ENCODE data around the gene GLIPR1L1.

Gene GLIPR1L1

GRCh38 chr12:75317784-75318183, 16.7 kb upstream of the GLIPR1L1 start:
- no peaks in the 10 kb centered on the region for H3K79me1 ChIP-seq (ENCODE audit: low read length)
- DNase-seq, result no peak
- H4K12ac ChIP-seq (ENCODE audit: low read depth, low read length), result no peak overlapping the region
- H3K27me3 ChIP-seq (ENCODE audit: insufficient read depth, low read length), result no peaks in the 10 kb centered on the region
- no peak overlapping the region for H3K23ac ChIP-seq (ENCODE audit: low read length)
- no peaks in the 10 kb centered on the region for H3K36me3 ChIP-seq (ENCODE audit: control insufficient read depth in 1 of 2, insufficient read depth in 2 of 2, low read length in 2 of 2)
- no CpG with 5 or more reads among the region's 3 CpGs for WGBS (ENCODE audit: extremely low coverage, insufficient coverage, insufficient read length)
- no peaks in the 10 kb centered on the region for H3K9me3 ChIP-seq (ENCODE audit: insufficient read depth, low read depth, low read length)
- no peak overlapping the region for H2BK5ac ChIP-seq (ENCODE audit: low read depth, low read length, poor library complexity)
- no peaks in the 10 kb centered on the region for H3K79me2 ChIP-seq (ENCODE audit: control insufficient read depth, insufficient read depth, low read length, poor library complexity)
- H3K4me1 ChIP-seq (ENCODE audit: control insufficient read depth in 1 of 2, insufficient read depth in 2 of 2, low read length in 2 of 2), result peaks cover 0 to 2% of the 10 kb centered on the region in 2 experiments
- H3K14ac ChIP-seq (ENCODE audit: low read length), result no peak overlapping the region
- no peak overlapping the region for H2AK5ac ChIP-seq (ENCODE audit: low read length)
- H4K8ac ChIP-seq (ENCODE audit: low read depth, low read length), result no peak overlapping the region
- H2AFZ ChIP-seq (ENCODE audit: insufficient read depth, low read length, poor library complexity), result no peak overlapping the region
- H3K9ac ChIP-seq (ENCODE audit: low read length), result no peak overlapping the region
- no peak overlapping the region for H4K91ac ChIP-seq (ENCODE audit: low read depth, low read length)
- no peak overlapping the region for H3K4ac ChIP-seq (ENCODE audit: low read depth, low read length)
- no peak overlapping the region for H2BK120ac ChIP-seq (ENCODE audit: insufficient read depth, low read length, poor library complexity)
- no peak overlapping the region for H3K27ac ChIP-seq (ENCODE audit: low read depth, low read length)
- no peak overlapping the region for H3K4me2 ChIP-seq (ENCODE audit: low read length)
- H3K4me3 ChIP-seq (ENCODE audit: low read depth, low read length), result no peak overlapping the region
- no peak overlapping the region for H2BK12ac ChIP-seq (ENCODE audit: low read length)
- no peak overlapping the region for H3K18ac ChIP-seq (ENCODE audit: low read length)

DNA sequence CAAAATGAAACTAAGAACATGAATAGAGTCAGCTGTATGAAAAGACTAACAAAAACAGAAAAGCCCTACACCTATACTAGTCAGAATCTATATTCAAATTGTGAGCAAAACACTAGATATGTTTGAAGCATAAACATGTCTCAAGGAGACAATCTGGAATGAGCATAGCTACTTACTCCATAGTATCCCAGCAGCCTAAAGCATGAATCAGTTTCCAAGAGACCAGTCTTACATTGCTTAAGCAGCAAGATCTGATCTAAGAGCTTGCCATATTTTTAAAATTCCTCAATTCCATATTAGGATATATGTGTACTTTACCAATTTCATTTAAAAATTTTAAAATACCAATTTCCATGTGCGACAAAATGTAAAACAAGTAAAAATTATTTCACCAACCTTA, 12.0 kb upstream of the GLIPR1L1 start:
- Histone ChIP-seq H3K79me2 (ENCODE audit: control insufficient read depth, insufficient read depth, low read length, poor library complexity) (no peaks in the 10 kb centered on the region), H3K36me3 (ENCODE audit: control insufficient read depth in 1 of 2, insufficient read depth in 2 of 2, low read length in 2 of 2) (no peaks in the 10 kb centered on the region), H4K8ac (ENCODE audit: low read depth, low read length) (no peak overlapping the region), H3K4ac (ENCODE audit: low read depth, low read length) (no peak overlapping the region), H2BK120ac (ENCODE audit: insufficient read depth, low read length, poor library complexity) (no peak overlapping the region), H4K12ac (ENCODE audit: low read depth, low read length) (no peak overlapping the region), H3K4me3 (ENCODE audit: low read depth, low read length) (no peak overlapping the region), H3K9ac (ENCODE audit: low read length) (no peak overlapping the region), H2AFZ (ENCODE audit: insufficient read depth, low read length, poor library complexity) (no peak overlapping the region), H4K91ac (ENCODE audit: low read depth, low read length) (no peak overlapping the region), H3K9me3 (ENCODE audit: insufficient read depth, low read depth, low read length) (no peaks in the 10 kb centered on the region), H2AK5ac (ENCODE audit: low read length) (no peak overlapping the region), H3K79me1 (ENCODE audit: low read length) (no peaks in the 10 kb centered on the region), H3K27ac (ENCODE audit: low read depth, low read length) (no peak overlapping the region), H3K4me1 (ENCODE audit: control insufficient read depth in 1 of 2, insufficient read depth in 2 of 2, low read length in 2 of 2) (no peaks in the 10 kb centered on the region), H2BK5ac (ENCODE audit: low read depth, low read length, poor library complexity) (no peak overlapping the region), H3K18ac (ENCODE audit: low read length) (no peak overlapping the region), H3K27me3 (ENCODE audit: insufficient read depth, low read length) (no peaks in the 10 kb centered on the region), H2BK12ac (ENCODE audit: low read length) (no peak overlapping the region), H3K4me2 (ENCODE audit: low read length) (no peak overlapping the region), H3K14ac (ENCODE audit: low read length) (no peak overlapping the region), H3K23ac (ENCODE audit: low read length) (no peak overlapping the region)
- peak; percentile 44 to 86 for DNase-seq
- WGBS (ENCODE audit: extremely low coverage, insufficient coverage, insufficient read length), result no CpG with 5 or more reads among the region's 1 CpG

DNA sequence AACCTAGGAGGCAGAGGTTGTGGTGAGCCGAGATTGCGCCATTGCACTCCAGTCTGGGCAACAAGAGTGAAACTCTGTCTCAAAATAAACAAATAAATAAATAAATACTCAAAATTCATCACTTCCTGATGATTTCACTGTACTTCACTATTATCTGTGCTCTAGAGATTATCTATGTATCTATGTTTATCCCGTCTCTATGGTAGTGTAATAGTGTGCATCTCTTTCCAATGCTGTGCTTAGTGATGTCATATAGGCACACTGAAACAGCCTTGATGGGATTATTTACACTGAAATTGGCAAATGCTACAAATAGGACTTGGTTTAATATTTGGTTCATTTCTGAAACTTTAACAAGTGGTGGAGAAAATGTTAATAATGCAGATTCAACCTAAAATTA, 10.8 kb upstream of the GLIPR1L1 start:
- H3K36me3 ChIP-seq (ENCODE audit: control insufficient read depth in 1 of 2, insufficient read depth in 2 of 2, low read length in 2 of 2), result no peaks in the 10 kb centered on the region
- WGBS (ENCODE audit: extremely low coverage, insufficient coverage, insufficient read length), result no CpG with 5 or more reads among the region's 3 CpGs
- H3K9ac ChIP-seq (ENCODE audit: low read length), result no peak overlapping the region
- no peak overlapping the region for H2AK5ac ChIP-seq (ENCODE audit: low read length)
- no peak overlapping the region for H3K4ac ChIP-seq (ENCODE audit: low read depth, low read length)
- H3K23ac ChIP-seq (ENCODE audit: low read length), result no peak overlapping the region
- no peaks in the 10 kb centered on the region for H3K27me3 ChIP-seq (ENCODE audit: insufficient read depth, low read length)
- no peak overlapping the region for H4K91ac ChIP-seq (ENCODE audit: low read depth, low read length)
- no peak overlapping the region for H2AFZ ChIP-seq (ENCODE audit: insufficient read depth, low read length, poor library complexity)
- no peak overlapping the region for H4K12ac ChIP-seq (ENCODE audit: low read depth, low read length)
- no peak overlapping the region for H3K27ac ChIP-seq (ENCODE audit: low read depth, low read length)
- H2BK120ac ChIP-seq (ENCODE audit: insufficient read depth, low read length, poor library complexity), result no peak overlapping the region
- H3K79me2 ChIP-seq (ENCODE audit: control insufficient read depth, insufficient read depth, low read length, poor library complexity), result no peaks in the 10 kb centered on the region
- no peak overlapping the region for H3K18ac ChIP-seq (ENCODE audit: low read length)
- H4K8ac ChIP-seq (ENCODE audit: low read depth, low read length), result no peak overlapping the region
- no peak overlapping the region for H3K14ac ChIP-seq (ENCODE audit: low read length)
- no peaks in the 10 kb centered on the region for H3K79me1 ChIP-seq (ENCODE audit: low read length)
- no peak overlapping the region for H3K4me2 ChIP-seq (ENCODE audit: low read length)
- DNase-seq, result peak; percentile 27 to 83
- H2BK5ac ChIP-seq (ENCODE audit: low read depth, low read length, poor library complexity), result no peak overlapping the region
- no peaks in the 10 kb centered on the region for H3K9me3 ChIP-seq (ENCODE audit: insufficient read depth, low read depth, low read length)
- no peaks in the 10 kb centered on the region for H3K4me1 ChIP-seq (ENCODE audit: control insufficient read depth in 1 of 2, insufficient read depth in 2 of 2, low read length in 2 of 2)
- no peak overlapping the region for H2BK12ac ChIP-seq (ENCODE audit: low read length)
- H3K4me3 ChIP-seq (ENCODE audit: low read depth, low read length), result no peak overlapping the region

DNA sequence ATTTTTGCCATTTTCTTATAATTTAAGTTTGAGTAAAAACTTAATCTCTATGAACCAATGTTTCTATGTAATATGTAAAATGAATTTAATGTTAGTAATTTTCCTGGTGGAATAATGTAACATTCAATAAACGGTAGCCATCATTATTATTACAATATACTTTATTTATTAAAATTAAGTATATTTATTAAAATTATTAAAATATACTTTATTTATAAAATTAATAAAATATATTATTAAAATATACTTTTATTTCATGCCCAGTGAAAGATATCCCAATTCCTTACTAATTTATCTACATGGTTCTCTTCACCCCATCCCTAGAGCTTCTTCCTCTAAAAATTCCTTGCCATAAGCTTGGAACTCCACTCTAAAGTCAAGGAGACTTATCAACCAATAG, 6.8 kb upstream of the GLIPR1L1 start:
- H3K18ac ChIP-seq (ENCODE audit: low read length), result no peak overlapping the region
- H4K8ac ChIP-seq (ENCODE audit: low read depth, low read length), result no peak overlapping the region
- no peak overlapping the region for H3K4ac ChIP-seq (ENCODE audit: low read depth, low read length)
- H3K79me1 ChIP-seq (ENCODE audit: low read length), result peaks cover 2% of the 10 kb centered on the region
- no CpG with 5 or more reads among the region's 1 CpG for WGBS (ENCODE audit: extremely low coverage, insufficient coverage, insufficient read length)
- no peak overlapping the region for H2AK5ac ChIP-seq (ENCODE audit: low read length)
- H3K4me2 ChIP-seq (ENCODE audit: low read length), result no peak overlapping the region
- H3K27ac ChIP-seq (ENCODE audit: low read depth, low read length), result no peak overlapping the region
- no peak overlapping the region for H4K91ac ChIP-seq (ENCODE audit: low read depth, low read length)
- H3K9ac ChIP-seq (ENCODE audit: low read length), result no peak overlapping the region
- H2BK5ac ChIP-seq (ENCODE audit: low read depth, low read length, poor library complexity), result no peak overlapping the region
- no peaks in the 10 kb centered on the region for H3K9me3 ChIP-seq (ENCODE audit: insufficient read depth, low read depth, low read length)
- H2BK120ac ChIP-seq (ENCODE audit: insufficient read depth, low read length, poor library complexity), result no peak overlapping the region
- peaks cover 1 to 2% of the 10 kb centered on the region in 2 experiments for H3K4me1 ChIP-seq (ENCODE audit: control insufficient read depth in 1 of 2, insufficient read depth in 2 of 2, low read length in 2 of 2)
- no peak overlapping the region for H3K4me3 ChIP-seq (ENCODE audit: low read depth, low read length)
- no peak overlapping the region for H3K23ac ChIP-seq (ENCODE audit: low read length)
- DNase-seq, result no peak
- no peak overlapping the region for H4K12ac ChIP-seq (ENCODE audit: low read depth, low read length)
- H3K27me3 ChIP-seq (ENCODE audit: insufficient read depth, low read length), result no peaks in the 10 kb centered on the region
- no peaks in the 10 kb centered on the region for H3K36me3 ChIP-seq (ENCODE audit: control insufficient read depth in 1 of 2, insufficient read depth in 2 of 2, low read length in 2 of 2)
- H3K14ac ChIP-seq (ENCODE audit: low read length), result no peak overlapping the region
- no peak overlapping the region for H2BK12ac ChIP-seq (ENCODE audit: low read length)
- no peak overlapping the region for H2AFZ ChIP-seq (ENCODE audit: insufficient read depth, low read length, poor library complexity)
- no peaks in the 10 kb centered on the region for H3K79me2 ChIP-seq (ENCODE audit: control insufficient read depth, insufficient read depth, low read length, poor library complexity)

Measured in trophoblast cell (in vitro differentiated cells and primary cell).